NCI-H2196 treated with DMSO at 0.1 percent for 48 hours (cell line): Measurements from ENCODE around the gene SLC25A45.
"Not testable (repeated sequence)": the region's sequence is repeated elsewhere in the genome, so short reads cannot be mapped to it uniquely, and the experiment has no call there.

Experiments
- DNase-seq: peaks from one replicate; lab custom pipeline; 2025; ENCODE audit not compliant: unreplicated experiment; lab: John Stamatoyannopoulos, UW

SLC25A45 gene

GRCh38 chr11:65363770-65364169 is 18.7 kb downstream of the SLC25A45 start:
- no peak for DNase-seq

- DNase-seq, result no peak
These were observed 19.5 kb downstream of the SLC25A45 start for GRCh38 chr11:65362966-65363365.

DNA sequence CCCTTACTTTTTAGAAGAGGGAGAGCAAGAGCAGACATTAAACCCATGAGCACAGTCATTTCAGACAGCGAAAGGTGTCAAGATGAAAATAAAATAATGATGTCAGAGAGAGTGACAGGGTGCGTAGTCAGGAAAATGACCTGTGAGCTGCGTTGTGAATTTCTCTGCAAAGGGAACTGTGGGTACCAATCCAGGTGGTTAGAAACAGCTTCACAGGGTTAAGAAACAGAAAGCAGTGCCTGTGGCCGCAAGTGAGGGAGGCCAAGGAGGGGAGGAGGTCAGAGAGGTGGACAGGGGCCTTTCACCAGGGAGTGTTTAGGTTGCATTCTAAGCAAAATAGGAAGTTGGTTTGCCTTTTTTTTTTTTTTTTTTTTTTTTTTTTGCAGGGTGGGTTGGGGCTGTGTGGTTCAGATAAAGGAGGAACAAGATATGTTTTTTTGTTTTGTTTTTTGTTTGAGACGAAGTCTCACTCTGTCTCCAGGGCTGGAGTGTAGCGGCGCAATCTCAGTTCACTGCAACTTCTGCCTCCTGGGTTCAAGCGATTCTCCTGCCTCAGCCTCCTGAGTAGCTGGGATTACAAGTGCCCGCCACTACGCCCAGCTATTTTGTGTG is 20.0 kb downstream of the SLC25A45 start:
- no peak for DNase-seq

- DNase-seq, result no peak
These were observed 24.5 kb downstream of the SLC25A45 start for GRCh38 chr11:65357856-65358356.

GRCh38 chr11:65356394-65356972 is 26.0 kb downstream of the SLC25A45 start:
- DNase-seq, result no peak

DNA sequence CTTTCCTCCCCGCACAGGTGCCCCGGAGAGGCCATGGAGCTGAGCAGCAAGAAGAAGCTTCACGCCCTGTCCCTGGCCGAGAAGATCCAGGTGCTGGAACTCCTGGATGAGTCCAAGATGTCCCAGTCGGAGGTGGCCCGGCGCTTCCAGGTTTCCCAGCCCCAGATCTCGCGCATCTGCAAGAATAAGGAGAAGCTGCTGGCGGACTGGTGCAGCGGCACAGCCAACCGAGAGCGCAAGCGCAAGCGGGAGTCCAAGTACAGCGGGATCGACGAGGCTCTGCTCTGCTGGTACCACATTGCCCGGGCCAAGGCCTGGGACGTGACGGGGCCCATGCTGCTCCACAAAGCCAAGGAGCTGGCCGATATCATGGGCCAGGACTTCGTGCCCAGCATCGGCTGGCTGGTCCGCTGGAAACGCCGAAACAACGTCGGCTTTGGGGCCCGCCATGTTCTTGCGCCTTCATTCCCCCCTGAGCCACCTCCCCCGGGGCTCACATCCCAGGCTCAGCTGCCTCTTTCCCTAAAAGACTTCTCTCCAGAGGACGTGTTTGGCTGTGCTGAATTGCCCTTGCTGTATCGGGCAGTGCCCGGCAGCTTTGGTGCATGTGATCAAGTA is 26.6 kb downstream of the SLC25A45 start:
- DNase-seq, result no peak

DNA sequence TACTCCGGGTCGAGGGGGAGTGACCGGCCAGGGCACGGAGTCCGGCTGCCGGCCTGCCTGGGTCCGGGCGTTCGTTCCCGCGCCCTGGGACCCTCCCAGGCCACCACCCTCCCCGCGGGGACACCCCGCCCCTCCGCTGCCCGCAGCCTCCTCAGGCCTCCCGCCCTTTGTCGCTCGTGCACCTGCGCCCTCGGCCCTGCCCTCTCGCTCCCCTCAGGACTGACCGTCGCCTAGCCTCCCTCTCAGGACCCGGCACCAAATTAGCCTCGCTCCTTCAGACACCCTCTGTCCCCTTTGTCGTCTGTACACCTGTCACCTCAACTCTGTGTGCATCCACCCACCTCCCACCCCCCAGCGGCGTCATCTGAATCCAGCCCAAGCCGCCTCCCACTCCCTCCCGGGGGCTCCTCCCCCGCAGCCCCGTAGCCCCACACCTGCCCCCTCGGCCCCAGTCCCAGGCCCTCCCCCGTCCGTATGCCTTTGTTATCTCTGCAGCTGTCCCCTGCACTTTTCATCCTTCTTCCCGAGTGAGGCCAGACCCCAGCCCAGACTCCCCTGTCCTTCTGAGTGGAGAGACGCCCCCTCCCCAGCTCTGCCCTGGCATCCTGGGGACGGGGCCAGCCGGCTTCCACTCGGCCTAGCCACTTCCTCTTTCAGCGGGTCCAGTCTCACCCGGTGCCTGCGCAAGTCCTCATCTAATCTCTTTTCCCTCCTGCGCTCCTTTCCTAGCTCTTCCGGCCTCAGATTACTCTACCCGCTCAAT is 27.3 kb downstream of the SLC25A45 start:
- peak; percentile 40 for DNase-seq

- peak; percentile 96 for DNase-seq
These were observed 28.0 kb downstream of the SLC25A45 start, which contains the start of gene TIGD3 for GRCh38 chr11:65354265-65355012. Gene TIGD3 (plus strand): TSS chr11:65354751. CDS start chr11:65355809, 1,058 bp downstream.

DNA sequence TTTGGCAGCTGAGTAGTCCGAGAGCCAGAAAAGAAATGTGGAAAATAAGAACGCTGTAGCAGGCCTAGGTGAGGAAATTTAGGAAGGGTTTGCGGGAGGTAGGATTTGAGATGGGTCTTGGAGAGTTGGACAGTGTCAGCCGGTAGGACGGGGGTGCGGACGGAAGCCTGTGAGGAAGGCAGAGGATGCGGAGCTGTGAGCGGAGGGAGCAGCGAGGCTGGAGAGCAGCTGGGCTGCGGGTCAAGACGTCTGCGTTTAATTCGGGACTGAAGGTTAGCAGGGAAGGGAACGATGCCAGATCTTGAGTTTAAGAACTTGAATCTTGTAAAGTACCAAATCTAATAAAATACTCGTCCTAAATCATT is 28.6 kb downstream of the SLC25A45 start:
- no peak for DNase-seq

- DNase-seq, result no peak
These were observed 29.1 kb downstream of the SLC25A45 start for GRCh38 chr11:65353376-65353775.

DNA sequence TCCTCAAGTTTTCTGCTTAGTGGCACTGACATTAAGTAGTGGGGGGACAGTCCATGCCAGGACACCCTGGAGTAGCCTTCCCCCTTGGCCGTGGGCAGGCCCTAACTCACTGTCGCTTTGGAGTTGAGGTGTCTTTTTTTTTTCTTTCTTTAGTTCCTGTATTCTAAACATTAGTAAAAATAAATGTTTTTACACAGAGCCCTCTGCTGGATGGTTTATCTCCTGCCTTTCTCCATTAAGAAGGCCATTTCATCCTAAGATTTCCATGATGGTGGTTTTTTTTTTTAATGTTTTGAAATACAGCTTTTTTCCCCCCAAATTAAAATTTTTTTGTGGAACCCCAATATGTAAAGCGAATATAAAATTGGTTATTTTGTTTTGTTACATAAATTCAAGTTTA is 29.7 kb downstream of the SLC25A45 start:
- no peak for DNase-seq

GRCh38 chr11:65351511-65351910 is 30.9 kb downstream of the SLC25A45 start:
- no peak for DNase-seq

DNA sequence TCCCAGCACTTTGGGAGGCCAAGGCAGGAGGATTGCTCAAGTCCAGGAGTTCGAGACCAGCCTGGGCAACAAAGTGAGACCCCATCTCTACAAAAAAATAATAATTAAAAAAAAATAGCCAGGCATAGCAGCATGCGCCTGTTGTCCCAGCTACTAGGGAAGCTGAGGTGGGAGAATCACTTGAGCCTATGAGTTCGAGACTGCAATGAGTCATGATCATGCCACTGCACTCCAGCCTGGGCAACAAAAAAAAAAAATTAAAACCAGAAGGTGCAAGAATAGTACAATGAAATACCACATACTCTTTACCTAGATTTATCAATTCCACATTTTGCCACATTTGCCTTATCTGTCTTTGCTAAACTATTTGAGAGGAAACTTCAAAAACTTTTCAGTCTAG is 40.6 kb downstream of the SLC25A45 start:
- DNase-seq, result no peak

DNA sequence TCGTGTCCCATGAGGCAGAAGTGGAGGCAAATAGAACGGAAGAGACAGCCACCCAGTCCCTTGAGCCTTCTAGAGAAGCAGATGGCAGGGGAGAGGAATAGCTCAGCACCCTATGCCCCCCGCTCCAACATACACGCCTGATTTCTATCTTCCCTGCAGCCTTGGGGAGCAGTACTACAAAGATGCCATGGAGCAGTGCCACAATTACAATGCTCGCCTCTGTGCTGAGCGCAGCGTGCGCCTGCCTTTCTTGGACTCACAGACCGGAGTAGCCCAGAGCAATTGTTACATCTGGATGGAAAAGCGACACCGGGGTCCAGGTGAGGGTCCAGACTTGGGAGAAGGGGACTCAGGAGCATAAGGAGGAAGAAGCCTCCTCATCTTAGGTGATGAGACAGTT is 42.2 kb downstream of the SLC25A45 start:
- DNase-seq, result no peak

- DNase-seq, result no peak
These were observed 43.8 kb downstream of the SLC25A45 start for GRCh38 chr11:65338676-65339075.

- DNase-seq, result no peak
These were observed 47.6 kb downstream of the SLC25A45 start for GRCh38 chr11:65334696-65335295.

- DNase-seq, result not testable (repeated sequence)
These were observed 49.9 kb downstream of the SLC25A45 start for GRCh38 chr11:65332591-65332990.

DNA sequence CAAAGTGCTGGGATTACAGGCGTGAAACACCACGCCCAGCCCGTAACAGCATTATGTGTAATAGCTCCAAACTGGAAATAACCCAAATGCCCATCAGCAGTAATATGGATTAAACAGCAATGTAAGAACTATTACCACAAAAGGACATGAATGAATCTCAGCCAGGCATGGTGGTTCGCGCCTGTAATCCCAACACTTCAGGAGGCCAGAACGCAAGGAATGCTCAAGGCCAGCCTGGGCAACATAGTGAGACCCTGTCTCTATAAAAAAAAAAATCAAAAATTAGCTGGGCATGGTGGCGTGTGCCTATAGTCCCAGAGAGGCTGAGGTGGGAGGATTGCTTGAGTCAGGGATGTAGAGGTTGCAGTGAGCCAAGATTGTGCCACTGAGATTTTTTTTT is 51.9 kb downstream of the SLC25A45 start:
- no peak for DNase-seq

DNA sequence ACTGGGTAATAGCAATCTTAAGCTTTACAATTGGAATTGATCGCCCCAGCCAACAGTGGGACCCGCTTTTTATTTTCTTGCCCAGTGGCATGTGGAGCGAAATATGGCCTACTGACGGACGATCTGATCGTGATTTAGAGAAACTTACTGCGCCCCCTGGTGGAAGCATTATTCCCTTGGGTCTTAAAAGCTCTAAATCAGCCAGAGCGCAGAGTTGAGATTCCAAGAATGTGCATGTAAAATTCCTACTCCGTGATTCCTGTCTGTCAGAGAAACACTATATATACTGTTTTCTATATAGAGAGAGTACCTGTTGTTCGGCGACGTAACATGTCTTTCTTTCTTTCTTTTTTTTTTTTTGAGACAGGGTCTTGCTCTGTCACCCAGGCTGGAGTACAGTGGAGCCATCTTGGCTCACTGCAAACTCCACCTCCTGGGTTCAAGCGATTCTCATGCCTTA is 52.5 kb downstream of the SLC25A45 start:
- DNase-seq, result peak; percentile 57

DNA sequence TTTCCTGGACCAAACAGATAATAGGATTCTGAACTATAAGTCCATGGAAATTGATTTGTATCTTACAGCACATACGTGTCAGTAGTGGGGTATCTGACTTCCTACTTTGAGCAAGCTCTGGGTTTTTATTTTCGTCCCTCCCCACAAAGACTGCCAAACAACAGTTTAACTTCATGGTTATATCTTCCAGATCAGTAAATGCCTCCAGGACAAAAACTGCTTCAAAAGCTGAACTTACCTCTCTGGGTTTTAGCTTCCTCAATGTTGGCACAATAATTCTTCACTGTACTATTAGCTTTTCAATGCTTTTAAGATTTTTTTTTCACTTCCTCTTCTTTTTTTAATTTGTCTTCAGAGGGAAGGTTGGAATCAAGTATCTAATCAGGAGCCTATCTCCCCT is 53.0 kb downstream of the SLC25A45 start:
- DNase-seq, result no peak
